T-helper 9 cell (primary cell): Measurements from ENCODE around the gene WDFY4.

Experiments
- DNase-seq: peaks from one replicate; pipeline ENCODE4 v3.0.0-alpha.2; 2020

WDFY4 gene

GRCh38 chr10:48833674-48834073 is 149.0 kb downstream of the WDFY4 start:
- no peak for DNase-seq

DNA sequence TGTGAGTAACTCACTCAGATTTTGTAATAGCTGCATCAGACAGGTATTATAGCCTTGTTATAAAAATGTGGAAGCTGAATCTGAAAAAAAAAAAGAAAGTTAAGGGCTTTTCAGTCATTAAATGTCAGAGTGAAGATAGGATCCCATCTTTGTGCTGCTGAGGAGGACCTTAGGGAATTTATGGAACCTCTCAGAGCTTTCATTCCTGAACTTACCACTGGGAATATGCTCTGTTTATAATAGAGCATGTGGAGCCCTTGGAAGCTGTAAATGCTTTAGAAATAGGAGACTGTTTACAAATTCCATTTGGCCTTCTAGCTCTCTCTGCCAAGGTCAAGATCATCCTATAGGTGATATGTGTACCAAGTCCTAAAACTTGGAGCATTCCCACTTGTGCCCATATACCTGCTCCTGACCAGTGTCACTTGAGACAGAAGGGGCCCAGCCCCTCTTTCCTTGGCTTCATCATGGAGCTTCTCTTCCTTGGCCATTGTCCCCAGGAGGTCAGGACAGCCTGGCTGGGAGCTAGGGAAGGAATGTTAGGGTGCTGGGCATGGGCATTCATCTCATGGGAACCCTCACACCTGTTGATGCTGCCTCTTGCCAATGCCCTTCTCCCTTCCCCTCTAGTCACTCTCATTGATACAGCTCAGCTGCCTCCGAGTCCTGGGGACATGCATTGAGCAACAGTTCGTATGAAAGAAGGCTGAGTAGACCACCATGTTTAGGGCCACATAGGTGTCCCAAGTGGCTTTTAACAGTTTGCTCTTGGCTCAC is 149.7 kb downstream of the WDFY4 start:
- no peak for DNase-seq

DNA sequence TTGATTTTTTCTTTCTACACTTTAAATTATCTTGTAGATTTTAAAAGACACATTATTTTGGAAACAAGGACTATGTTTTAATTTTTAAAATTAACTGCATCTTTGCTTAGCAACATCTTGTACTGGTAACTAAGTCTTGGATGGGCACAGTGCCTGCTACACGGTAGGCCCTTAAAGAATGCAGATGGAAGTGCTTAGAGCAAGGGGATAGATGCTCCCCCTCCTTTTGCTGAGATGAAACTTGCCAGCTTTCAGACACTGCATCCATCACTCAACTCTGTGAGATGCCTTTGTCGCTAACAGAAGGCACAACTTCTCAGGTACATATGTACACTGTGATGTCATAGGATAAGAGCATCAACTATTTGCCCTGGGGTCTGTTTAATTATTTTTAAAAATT is 151.1 kb downstream of the WDFY4 start:
- DNase-seq: no peak

- DNase-seq: no peak
Measured at GRCh38 chr10:48836605-48837004, 151.9 kb downstream of the WDFY4 start.

DNA sequence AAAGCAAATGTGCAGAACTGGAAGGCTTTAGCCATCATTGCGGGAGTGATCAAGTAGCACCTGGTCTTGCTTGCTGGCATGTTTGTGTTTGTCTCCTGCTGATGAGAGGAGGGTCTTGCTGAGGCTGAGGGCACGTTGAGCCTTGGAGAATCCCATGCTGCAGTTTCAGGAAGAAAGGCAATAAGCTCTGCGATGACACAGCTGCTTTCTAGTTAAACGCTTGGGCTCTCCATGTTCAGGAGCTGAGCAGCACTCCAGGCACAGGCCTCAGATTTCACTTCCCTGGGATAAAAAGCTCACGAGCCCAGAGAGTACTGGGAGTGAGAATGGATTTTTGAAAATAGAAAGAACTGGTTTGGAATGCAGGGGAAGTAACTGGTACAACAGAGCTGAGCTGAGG is 154.2 kb downstream of the WDFY4 start:
- no peak for DNase-seq

GRCh38 chr10:48839809-48840679 is 155.4 kb downstream of the WDFY4 start:
- DNase-seq: no peak

GRCh38 chr10:48842231-48842630 is 157.6 kb downstream of the WDFY4 start:
- no peak for DNase-seq

GRCh38 chr10:48843198-48843597 is 158.5 kb downstream of the WDFY4 start:
- DNase-seq: no peak

GRCh38 chr10:48844616-48845015 is 159.9 kb downstream of the WDFY4 start:
- no peak for DNase-seq

- DNase-seq: no peak
Measured at GRCh38 chr10:48845512-48845911, 160.8 kb downstream of the WDFY4 start.

GRCh38 chr10:48847691-48848090 is 163.0 kb downstream of the WDFY4 start:
- DNase-seq: no peak

GRCh38 chr10:48856855-48857254 is 172.2 kb downstream of the WDFY4 start:
- no peak for DNase-seq

DNA sequence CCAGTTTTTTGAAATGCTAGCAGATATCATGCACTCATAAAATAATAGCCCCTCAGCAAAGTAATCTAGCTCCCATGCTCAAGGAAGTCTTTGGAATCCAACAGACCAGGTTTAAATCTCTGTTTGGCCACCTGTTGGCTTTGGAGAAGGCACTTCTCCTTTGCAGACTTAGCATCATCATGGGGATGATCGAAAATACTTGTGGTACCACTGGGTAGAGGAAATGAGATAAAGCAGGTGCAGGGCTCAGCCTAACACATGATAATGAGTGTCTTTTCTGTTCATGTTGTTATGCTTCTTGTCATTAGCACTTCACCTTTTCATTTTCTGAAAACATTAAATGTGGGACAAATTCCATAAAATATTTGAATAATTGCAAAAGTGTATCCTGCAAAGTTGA is 187.6 kb downstream of the WDFY4 start:
- DNase-seq: no peak

DNA sequence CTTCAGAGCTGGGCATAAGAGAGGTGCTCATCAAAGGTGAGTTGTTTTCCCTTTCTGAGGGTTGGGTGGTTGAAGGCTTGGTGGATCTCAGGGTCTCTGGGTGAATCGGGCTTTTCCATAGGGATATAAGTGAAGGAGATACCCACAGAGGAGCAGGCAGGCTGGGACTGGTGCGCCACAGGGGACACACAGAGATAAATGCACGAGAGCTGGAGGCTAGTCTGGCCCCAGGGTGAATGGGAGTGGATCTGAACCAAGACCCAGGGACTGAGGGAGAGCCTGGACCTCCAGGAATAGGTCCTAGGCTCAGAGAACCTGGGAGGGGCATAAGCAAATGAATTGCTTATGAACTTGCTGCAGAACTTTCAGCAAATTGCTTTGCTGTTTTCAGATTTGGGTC is 193.4 kb downstream of the WDFY4 start:
- no peak for DNase-seq

GRCh38 chr10:48879451-48879850 is 194.8 kb downstream of the WDFY4 start:
- no peak for DNase-seq

DNA sequence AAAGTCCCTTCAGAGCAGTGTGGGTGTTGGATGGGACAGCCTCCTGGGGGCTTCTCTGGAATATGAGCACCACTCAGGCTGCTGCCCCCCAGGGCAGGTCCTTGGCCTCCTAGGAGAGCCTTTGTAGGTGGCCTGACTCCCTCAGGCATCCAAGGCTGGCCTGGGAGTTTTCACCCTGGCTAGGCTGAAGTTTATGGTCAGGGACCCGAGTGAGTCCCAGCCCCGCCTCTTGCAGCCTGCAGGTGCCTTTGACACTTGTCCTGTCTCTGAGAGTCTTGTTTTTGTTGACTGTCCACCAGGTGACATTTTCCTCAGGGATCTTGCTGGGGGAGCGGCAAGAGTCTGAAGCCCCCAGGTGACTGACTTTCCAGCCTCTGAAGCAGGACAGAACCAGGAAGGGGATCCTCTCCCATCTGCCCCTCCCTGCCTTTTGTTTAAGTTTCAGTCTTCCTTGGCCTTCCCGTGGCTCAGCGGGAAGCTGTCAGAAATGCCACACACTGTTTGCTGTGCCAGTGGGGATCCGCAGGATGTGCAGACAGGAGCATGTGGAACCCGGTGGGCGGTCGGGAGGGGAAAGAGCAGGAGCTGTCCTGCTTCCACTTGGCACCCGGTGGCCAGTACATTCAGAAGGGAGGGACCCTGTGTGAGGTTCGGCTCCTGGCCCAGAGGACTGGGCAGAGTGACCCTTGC is 195.5 kb downstream of the WDFY4 start:
- no peak for DNase-seq

DNA sequence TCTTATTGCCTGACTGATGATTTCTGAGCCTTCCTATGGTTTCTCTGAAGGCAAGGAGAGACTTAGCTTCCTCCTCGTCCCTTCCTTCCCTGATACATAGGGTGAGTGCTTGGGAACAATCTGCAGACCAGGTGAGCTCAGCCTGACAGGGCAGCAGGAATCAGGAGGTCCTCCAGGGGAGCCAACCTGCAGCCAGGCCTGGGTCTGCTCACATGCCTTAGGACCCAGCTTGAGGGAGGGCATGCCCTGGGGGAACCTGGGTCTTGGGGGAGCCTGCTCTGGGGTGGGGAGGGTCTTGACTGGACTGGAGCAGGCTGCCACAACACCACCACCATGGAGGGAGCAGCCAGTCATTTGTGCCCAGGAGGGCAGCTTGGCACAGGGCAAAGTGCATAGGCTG is 197.3 kb downstream of the WDFY4 start:
- DNase-seq: no peak

GRCh38 chr10:48882881-48883280 is 198.2 kb downstream of the WDFY4 start:
- DNase-seq: no peak

GRCh38 chr10:48883701-48884100 is 199.0 kb downstream of the WDFY4 start:
- DNase-seq: no peak

GRCh38 chr10:48884179-48885045 is 199.7 kb downstream of the WDFY4 start:
- no peak for DNase-seq

GRCh38 chr10:48885376-48885775 is 200.7 kb downstream of the WDFY4 start:
- DNase-seq: no peak

DNA sequence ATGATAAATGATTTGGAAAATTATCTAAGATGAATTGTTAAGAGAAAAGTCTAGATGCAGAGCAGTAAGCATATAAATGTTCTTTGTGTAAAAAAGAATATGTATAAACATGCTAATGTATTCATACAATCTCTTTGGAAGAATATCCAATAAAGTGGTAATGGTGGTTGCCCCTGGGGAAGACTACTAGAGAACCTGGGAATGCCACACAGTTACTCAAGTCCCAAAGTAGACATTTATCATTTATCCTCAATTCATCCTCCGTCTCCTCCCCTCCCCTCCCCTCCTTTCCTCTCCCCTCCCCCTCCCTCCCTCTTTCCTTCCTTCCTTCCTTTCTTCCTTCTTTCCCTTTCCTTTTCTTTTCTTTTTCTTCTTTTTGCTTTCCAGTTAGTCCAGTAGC is 203.3 kb downstream of the WDFY4 start:
- no peak for DNase-seq
